GM18508 (cell line): ENCODE measurements around the gene NPLOC4.
"Not testable (repeated sequence)": the region's sequence is repeated elsewhere in the genome, so short reads cannot be mapped to it uniquely, and the experiment has no call there.

Experiments
- ATAC-seq: cut with Tn5 transposase; IDR thresholded peaks from one replicate; pipeline ENCODE4 v1.9.1; 2021; ENCODE audit warnings: moderate number of reproducible peaks; ENCODE audit not compliant: insufficient read depth, unreplicated experiment

NPLOC4 gene

DNA sequence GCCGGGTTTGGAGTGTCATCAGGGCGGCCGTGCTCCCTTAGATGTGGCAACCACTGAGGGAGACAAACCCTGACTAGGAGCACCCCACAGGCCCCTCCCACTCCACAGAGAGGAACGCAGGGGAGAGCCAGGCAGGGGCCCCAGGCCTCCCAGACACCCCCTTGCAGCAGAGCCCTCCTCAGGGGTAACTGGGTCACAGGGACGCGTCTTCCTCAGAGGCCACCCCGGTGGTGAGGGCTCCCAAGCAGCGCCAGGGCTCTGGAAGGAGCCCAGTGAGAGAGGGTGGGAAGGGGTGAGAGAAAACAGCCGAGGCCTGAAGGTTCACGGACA lies 97.4 kb downstream of the NPLOC4 start:
- no peak for ATAC-seq

DNA sequence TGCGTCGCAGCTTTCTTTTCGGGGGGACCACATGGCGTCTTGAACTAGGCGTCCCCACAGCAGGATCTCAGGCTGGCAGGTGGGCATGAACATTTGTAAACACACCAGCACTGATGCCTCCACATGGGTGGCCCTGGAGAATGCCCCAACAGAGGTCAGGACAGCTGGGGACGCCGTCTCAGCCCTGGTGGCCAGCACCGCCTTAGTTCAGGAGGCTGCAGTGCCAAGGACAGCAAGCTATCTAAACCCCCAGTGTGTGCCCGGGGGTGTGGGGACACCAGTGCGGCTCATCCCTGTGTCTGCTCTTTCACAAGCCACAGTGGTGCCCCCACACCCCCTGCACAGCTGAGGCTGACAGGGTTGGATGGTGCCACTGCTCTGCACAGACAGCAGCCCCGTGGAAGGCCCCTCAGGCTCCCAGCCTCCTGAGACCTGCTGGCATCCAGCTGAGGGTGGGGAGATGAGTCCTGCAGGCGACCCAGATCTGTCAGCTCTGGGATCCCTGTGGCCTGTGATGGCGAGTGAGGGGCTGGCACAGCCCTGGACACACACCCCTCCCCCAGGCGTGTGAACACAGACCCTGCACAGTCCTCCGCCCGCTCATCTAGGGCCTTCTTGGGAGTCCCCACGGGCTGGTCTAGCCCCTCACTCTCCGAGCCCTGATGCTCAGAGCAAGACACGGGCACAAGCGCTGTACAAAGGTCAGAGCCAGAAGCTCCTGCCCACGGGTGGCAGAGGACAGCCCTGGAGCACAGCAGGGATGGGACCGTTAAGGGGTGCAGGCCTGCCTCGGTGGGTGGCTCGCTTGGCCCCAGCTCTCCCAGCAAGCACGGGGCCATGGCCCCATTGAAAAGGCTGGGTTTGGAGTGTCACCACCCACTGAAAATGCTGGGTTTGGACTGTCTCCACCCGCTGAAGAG lies 98.0 kb downstream of the NPLOC4 start:
- ATAC-seq: no peak

DNA sequence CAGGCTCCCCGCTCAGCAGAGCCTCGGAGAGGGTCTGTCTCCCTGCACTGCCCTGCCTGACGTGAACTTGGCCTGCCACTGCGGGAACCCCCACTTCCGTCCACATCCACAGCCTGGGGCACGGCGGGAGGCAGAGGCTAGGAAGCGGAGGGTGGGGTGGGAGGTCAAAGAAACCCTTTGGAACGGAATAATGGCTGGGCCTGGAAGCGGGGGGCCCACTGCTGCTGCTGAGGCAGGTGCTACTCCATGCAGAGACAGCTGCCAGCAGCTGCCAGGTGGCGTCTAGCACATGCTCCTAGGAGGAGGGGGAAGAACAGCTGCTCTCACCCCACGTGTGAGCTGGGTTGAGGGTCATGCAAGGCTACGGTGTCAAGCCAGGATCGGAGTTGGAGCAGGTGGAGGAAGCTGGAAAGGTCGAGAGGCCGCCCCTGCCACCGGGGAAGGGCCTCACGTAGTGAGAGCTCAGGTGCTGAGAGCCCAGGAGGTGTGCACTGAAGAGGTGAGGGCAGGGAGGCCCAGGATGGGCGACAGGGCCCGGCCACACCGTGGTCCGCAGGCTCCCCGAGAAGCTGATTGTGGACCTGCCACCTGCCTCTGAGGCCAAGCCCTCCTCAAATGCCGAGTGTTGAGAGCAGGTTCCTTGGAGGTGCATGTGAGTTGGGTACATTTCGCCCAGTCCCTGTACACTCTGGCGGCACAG lies 98.9 kb downstream of the NPLOC4 start:
- ATAC-seq: no peak

DNA sequence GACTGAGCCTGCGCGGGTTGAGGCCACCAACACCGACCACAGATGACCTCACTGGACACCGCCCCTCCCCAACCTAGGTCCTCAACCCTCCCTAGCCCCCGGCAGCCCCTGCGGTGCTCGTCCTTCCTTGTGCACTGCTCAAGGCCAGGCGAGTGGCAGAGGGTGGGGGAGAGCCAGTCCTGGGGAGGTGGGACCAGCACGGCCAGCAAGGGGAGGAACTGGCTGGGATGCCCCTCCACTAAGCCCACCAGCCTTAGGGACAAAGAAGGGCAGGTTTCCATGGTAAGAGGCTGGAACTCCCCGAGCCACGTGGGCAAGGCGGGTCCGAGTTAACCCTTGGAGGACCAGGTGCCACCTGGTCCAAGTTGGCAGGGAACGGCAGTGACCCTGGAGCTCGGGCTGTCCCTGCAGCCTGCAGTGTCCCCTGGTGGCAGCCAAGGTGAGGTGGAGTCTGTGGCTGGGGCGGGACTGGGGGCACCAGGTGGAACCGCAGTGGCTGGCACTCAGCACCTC lies 99.5 kb downstream of the NPLOC4 start:
- no peak for ATAC-seq

DNA sequence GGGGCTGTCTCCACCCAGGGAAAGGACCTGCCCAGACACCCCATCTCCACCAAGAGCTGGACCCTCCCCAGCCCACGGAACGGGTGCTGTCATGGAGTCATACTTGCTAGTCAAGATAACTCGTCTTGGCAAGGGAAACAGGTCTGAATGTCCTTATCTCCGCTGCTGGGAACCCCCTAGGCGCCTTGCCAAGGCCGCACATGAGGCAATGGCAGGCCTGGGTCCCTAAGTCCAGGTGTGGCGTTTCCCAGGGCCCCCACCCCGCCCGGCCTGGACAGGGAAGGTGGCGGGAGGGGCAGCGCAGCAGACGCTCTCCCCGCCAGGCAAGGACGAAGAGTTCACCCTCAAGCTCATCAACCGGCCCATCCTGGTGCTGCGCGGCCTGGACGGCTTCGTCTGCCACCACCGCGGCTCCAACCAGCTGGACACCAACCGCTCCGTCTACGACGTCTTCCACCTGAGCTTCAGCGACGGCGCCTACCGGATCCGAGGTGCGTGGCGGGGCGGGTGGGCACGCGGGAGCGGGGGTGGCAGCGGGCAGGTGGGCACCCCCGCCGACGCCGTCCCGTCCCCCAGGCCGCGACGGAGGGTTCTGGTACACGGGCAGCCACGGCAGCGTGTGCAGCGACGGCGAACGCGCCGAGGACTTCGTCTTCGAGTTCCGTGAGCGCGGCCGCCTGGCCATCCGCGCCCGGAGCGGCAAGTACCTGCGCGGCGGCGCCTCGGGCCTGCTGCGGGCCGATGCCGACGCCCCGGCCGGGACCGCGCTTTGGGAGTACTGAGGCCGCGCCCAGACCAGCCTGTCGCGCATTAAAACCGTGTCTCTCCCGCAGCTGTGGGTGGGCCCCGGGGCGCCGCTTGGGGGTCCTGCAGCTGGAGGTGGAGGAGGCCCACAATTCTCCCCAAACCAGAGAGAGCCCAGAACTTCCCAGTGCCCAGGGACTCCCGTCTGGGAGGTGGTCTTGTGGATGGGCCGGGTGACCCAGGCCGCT lies 100.3 kb downstream of the NPLOC4 start:
- ATAC-seq: no peak

DNA sequence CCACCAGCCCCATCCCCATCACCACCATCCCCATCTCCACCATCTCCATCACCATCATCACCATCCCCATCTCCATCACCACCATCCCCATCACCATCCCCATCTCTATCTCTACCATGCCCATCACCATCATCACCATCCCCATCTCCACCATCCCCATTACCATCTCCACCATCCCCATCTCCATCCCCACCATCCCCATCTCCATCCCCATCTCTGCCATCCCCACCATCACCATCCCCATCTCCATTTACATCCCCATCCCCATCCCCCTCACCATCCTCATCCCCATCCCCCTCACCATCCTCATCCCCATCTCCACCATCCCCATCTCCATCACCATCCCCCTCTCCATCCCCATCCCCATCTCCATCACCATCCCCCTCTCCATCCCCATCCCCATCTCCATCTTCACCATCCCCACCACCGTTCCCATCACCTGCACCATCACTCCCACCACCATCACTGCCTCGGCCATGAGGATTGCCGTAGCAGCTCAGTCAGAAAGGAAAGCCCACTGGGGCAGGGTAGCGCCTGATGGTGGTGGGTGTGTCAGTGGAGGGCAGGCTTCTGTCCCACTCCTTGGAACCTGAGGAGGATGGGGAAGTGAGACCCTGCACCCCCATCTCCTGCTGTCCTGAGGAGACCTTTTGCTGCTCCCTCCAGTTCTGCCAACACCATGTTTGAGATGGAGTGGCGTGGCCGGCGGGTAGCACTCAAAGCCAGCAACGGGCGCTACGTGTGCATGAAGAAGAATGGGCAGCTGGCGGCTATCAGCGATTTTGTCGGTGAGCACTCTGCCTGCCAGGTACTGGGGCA lies 101.2 kb downstream of the NPLOC4 start:
- no peak for ATAC-seq

DNA sequence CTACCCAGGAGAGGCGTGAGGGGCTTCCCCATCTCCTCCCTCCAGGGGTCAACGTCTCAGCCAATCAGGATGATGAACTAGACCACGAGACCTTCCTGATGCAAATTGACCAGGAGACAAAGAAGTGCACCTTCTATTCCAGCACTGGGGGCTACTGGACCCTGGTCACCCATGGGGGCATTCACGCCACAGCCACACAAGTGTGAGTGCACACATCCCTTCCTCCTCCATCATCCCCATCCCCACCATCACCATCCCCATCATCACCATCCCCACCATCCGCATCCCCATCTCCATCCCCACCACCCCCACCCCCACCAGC lies 101.9 kb downstream of the NPLOC4 start:
- no peak for ATAC-seq

DNA sequence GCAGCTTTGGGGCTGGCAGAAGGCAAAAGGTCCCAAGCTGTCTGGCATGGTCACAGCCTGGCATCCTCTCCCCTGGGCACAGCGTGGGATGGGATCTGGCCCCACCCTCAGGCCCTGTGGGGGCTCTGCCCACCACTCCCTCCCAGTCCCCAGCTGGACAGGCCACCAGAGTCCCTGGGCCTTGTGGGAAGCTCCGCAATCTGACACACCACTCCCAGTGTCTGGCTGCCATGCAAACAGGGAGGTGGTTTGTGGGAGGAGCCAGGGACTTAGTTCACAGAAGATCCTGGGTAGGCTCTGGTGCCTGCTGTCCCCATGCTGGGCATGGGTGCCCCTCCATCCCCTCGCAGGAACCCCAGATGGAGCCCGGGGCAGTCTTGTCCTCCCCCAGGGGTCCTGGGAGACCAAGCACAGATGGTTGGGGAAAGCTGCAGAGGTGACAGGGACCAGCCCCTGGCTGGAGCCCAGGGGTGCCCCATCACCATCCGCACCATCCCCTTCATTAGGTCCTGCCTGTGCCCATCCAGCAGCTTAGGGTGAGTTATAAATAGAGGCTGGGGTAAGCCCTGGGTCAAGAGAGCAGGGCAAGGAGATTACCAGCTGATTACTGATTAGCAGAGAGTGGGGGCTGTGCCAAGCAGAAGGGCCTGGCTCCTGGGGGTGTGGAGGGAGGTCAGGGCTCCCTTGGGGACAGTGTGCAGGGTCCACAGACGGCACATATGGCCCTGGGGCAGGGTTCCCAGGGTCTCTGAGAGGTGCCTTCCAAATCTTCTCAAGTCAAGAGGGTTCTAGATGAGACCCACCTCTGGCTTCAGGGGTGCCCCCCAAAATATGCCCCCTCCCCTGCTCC lies 102.5 kb downstream of the NPLOC4 start:
- ATAC-seq: no peak

DNA sequence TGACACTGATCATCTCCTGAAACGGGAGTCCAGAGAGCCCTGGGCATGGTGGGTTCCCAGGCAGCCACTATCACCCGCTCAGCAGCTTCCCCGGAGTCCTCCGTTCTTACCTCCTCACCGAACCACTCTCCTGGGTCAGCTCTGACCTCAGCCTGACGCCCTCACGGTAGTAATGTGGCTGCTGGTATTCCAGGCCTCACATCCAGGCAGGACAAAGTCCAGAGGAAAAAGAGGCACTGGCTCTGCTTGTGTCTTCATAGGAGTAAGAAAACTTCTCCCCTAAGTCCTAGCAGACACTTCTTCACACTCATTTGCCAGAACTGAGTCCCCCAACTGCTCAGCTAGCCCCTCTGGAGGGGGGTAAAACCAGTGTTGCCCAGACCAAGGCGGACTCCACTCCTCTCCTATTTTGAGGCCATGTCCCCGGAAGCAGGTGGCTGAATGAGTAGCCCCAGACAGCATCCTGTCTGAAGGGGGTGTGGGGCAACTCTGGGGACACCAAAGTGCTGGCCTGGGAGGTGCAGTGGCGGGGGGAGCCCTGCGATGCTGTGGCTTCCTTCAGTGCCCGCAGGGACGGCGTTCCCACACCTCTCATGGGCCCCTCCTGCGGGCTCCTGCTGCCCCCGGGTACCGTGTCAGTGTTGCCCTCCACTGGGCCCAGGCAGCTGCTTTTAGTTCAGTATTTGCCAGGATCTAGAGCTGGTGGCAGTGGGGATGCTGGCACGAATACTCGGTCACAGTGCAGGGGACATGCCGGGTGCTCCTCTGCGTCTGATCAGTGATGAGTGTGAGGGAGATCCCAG lies 103.4 kb downstream of the NPLOC4 start:
- no peak for ATAC-seq

DNA sequence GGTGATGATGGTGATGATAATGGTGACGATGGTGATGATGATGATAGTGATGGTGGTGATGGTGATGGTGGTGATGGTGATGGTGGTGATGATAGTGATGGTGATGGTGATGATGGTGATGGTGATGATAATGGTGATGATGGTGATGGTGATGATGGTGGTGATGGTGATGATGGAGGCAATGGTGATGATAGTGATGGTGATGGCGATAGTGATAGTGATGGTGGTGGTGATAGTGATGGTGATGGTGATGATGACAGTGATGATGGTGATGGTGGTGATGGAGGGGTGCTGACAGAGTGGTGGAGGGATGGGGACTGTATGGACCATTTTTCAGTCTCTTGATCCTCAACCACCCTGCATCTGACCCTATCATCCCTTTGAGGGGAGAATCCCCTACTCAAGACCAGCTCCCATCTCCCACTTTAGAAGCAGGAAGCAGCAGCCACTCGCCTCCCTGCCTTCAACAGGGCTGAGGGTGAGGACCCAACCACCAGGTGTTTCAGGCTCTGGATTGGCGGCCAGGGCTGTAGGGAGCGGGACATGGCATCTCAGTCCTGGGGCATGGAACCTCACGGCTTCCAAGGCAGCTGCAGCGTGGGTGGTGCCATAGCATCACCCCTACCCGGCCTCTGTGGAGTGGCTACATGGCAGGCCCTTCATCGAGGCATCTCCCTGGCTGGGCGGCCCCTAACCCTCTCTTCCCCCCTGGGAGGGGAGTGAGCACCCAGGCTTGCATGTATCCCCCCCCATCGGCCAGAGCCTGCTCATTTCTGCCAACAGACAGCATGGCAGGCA lies 104.2 kb downstream of the NPLOC4 start:
- ATAC-seq: no peak

DNA sequence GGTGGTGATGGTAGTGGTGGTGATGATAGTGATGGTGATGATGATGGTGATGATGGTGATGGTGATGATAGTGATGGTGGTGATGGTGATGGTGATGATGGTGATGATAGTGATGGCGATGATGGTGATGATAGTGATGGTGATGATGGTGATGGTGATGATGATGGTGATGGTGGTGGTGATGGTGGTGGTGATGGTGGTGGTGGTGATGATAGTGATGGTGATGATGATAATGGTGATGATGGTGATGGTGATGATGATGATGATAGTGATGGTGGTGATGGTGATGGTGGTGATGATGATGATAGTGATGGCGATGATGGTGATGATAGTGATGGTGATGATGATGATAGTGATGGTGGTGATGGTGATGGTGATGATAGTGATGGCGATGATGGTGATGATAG lies 104.9 kb downstream of the NPLOC4 start:
- ATAC-seq: not testable (repeated sequence)

DNA sequence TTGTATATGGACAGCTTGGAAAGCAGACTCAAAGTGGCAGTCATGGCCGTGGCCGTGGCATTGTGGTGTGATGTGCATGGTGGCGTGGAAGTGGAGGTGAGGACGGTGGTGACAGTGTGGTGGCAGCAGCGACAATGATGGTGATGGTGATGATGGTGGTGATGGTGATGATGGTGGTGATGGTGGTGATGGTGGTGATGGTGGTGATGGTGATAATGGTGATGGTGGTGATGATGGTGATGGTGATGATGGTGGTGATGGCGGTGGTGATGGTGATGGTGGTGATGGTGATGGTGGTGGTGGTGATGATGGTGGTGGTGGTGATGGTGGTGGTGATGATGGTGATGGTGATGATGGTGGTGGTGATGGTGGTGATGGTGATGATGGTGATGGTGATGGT lies 105.9 kb downstream of the NPLOC4 start:
- ATAC-seq: not testable (repeated sequence)

DNA sequence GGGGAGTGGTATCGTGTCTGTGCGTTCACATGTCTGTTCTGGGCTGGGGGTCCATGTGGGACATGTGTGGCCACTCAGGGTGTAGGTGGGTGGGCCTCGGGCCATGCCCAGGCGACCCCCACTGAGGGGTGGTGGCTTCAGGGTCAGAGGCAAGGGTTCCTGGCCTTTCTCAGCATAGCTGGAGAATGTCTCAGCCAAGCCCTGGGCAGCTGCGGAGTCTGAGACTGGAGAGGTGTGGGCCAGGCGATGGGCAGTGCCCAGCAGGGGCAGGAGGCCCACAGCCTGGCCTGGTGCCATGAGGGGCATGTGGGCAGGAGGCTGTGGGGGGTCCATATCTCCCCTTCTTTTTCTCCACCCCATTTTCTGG lies 107.5 kb downstream of the NPLOC4 start:
- ATAC-seq: no peak

DNA sequence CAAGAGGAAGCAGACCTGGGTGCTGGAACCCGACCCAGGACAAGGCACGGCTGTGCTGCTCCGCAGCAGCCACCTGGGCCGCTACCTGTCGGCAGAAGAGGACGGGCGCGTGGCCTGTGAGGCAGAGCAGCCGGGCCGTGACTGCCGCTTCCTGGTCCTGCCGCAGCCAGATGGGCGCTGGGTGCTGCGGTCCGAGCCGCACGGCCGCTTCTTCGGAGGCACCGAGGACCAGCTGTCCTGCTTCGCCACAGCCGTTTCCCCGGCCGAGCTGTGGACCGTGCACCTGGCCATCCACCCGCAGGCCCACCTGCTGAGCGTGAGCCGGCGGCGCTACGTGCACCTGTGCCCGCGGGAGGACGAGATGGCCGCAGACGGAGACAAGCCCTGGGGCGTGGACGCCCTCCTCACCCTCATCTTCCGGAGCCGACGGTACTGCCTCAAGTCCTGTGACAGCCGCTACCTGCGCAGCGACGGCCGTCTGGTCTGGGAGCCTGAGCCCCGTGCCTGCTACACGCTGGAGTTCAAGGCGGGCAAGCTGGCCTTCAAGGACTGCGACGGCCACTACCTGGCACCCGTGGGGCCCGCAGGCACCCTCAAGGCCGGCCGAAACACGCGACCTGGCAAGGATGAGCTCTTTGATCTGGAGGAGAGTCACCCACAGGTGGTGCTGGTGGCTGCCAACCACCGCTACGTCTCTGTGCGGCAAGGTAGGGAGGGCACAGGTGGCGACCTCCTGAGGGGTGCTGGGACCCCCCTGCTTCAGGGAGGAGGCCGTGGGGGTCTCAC lies 108.1 kb downstream of the NPLOC4 start:
- no peak for ATAC-seq

DNA sequence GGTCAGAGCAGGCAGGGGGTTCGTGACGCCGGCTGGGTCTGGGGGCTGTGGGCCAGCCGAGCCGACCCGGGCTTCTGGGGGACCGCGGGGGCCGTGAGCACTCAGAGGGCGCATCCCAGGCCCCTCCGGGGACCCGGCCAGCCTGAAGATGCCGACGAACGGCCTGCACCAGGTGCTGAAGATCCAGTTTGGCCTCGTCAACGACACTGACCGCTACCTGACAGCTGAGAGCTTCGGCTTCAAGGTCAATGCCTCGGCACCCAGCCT lies 108.6 kb downstream of the NPLOC4 start:
- ATAC-seq: no peak

DNA sequence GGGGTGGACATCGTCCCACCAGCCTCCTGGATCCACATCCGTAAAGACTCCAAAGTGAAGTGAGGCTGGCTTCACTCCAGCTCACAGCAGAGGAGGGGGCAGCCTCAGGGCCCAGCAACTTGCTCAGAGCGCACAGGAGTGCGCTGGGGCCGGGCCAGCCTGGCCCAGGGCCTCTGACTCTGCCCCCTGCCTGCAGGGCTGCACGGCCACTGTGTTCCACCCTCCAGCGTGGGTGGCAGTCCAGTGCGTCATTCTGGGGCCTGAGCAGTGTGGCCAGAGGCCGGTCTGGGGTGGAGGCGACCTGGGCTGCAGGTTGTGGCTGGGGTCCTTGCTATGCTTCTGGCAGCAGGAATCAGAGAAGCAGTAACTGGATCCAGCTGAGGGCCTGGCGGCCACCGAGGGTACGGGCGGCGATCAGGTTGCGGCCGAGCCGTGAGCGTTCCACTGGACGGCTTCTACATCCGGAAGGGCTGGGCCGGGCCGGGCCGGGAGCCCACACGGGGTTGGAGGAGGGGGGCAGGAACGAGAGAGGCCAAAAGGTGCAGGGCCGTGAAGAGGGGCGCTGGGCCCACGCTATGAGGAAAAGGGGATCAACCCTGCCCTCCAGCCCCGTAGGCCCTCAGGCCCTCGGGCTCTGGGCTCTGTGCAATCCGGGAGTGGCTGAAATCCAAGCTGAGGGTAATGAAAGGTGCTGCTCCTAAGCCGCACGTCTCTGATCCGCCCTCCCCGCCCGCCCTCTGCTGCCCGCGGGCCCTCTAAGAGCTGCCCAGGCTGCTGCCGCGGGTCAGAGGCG lies 109.1 kb downstream of the NPLOC4 start, which contains the start of gene FSCN2:
Gene FSCN2, plus strand, starts transcription at position 787 of the 793 bp plus-strand sequence. CDS start 155 bp downstream, outside the sequence.
- no peak for ATAC-seq
